SW 1271 (cell line): ENCODE measurements around the gene HK2.
"Not testable (repeated sequence)": the region's sequence is repeated elsewhere in the genome, so short reads cannot be mapped to it uniquely, and the experiment has no call there.

Experiments used
- DNase-seq, 2 experiments: peaks; one replicate each; lab custom pipeline; 2025; lab: John Stamatoyannopoulos, UW

HK2 gene

GRCh38 chr2:74877376-74877775, 43.4 kb downstream of the HK2 start:
- no peak for DNase-seq

DNA sequence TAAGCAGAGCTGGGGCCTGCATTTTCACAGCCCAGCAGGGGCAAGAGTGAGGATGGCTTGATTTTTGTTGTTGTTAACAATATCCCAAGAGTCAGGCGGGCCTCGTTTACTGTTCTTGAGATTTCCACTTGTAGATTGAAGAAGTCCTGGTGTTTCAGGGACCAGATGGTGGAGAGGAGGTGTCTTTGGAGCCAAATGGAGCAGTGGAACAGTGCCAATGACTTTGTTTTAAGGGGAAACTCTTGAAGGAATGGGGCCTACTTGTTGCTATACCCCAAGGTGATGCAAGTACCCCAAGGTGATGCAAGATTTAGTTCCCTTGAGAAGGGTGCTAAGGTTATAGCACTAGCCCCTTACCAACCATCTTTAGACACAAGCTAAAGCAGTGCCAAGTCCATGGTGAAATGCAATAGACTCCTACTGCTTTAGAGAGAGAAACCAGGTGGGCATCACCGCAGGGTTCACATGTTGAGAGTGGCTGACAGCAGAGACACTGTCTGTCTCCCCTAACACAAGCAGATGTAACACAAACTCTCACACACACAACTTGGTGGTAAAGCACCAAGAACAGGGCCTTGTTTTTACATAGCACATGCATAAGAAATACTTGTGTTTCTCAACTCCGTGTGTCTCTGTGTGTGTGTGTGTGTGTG, 44.0 kb downstream of the HK2 start:
- no peak for DNase-seq

DNA sequence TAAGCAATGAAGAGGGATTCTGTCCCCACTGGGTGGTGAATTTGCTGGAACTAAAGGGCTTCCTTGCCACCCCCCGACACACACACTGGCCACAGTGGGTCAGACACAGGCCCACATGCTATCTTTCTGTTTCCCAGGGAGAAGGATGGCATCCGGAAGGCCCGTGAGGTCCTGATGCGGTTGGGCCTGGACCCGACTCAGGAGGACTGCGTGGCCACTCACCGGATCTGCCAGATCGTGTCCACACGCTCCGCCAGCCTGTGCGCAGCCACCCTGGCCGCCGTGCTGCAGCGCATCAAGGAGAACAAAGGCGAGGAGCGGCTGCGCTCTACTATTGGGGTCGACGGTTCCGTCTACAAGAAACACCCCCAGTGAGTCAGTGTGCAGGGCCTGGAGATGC, 44.6 kb downstream of the HK2 start:
- DNase-seq, result no peak

DNA sequence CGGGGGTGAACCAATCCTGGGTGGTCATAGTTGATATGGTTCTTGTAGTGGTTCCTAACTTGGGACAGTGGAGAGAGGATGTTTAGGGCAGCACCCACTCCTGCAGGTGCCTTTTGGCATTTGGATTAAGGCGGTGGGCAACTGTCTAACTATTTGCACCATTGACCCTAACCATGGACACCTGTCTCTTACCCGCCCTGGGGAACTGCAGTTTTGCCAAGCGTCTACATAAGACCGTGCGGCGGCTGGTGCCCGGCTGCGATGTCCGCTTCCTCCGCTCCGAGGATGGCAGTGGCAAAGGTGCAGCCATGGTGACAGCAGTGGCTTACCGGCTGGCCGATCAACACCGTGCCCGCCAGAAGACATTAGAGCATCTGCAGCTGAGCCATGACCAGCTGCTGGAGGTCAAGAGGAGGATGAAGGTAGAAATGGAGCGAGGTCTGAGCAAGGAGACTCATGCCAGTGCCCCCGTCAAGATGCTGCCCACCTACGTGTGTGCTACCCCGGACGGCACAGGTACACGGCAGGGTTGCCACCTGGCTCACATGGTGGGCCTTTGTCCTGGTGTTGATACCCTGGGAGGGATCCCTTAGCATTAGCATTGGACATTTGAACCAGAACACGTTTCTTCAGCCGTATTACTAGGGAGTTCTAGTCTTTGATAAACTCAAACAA, 46.3 kb downstream of the HK2 start:
- no peak for DNase-seq

DNA sequence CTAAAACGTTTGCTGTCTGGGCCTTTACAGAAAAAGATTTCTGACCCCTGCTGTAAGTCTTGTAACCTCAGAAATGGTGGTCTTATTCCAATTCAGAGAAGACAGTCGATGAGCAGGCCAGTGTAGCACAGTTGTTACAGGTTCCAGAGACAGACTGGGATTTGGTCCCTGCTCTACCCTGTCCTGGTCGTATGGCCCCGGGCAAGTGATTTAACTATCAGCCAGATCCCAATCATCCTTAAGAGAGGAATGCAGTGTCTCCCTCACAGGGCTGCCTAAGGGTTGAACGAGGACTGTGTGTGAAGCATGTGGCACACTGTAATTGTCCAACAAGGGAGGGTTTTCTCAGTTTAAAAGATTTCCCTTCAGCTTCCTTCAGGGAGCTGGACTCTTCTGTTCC, 47.2 kb downstream of the HK2 start:
- no peak for DNase-seq

GRCh38 chr2:74881626-74882298, 47.8 kb downstream of the HK2 start:
- DNase-seq, result no peak

DNA sequence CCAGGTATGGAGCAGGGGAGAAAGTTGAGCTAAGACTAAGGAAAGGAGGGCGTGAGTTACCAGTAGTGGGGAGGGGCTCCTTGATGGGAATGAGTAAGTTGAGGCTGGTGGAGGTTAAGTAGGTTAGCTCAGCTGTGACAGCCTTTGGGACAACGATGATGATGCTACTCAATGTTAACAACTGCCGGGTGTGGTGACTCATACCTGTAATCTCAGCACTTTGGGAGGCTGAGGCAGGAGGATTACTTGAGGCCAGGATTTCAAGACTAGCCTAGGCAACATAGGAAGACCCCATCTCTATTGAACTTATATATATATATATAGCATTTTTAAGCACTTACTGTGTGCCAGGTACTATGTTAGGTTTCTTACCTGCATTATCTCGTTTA, 48.4 kb downstream of the HK2 start:
- no peak for DNase-seq

GRCh38 chr2:74883011-74883410, 49.1 kb downstream of the HK2 start:
- no peak for DNase-seq

- no peak for DNase-seq
Observed at GRCh38 chr2:74884118-74884762, 50.3 kb downstream of the HK2 start.

GRCh38 chr2:74884866-74885265, 50.9 kb downstream of the HK2 start:
- DNase-seq, result no peak

DNA sequence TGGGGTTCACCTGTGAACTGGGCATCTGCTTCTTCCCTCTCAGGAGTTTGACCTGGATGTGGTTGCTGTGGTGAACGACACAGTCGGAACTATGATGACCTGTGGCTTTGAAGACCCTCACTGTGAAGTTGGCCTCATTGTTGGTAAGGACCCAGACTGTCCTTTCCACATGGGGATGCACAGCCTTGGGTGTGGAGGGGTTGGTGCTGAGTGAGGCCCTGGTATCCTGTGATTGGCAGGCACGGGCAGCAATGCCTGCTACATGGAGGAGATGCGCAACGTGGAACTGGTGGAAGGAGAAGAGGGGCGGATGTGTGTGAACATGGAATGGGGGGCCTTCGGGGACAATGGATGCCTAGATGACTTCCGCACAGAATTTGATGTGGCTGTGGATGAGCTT, 52.3 kb downstream of the HK2 start:
- no peak for DNase-seq

GRCh38 chr2:74886811-74887210, 52.9 kb downstream of the HK2 start:
- DNase-seq, result no peak

DNA sequence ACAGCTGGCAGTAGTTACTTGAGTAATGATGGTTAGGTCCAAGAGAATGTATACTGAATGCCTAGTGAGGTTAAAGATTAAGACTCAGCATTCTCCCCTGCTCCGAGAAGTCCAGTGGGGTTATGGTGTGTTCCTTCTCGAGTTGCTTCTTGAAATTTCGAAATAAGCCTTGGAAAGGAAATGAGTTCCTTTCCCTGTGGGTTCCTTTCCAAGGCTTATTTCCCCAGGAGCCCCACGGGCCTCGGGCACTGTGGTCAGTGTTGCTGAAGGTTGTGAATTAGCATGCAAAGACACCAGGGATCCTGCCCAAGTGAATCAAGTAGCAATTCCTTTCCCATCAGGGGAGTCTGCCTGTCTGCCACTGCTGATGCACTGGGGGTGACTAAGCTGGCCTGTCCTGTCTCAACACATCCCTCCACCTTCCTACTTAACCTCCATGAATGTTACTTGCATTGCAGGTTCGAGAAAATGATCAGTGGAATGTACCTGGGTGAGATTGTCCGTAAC, 53.6 kb downstream of the HK2 start:
- no peak for DNase-seq

- DNase-seq, result no peak
Observed at GRCh38 chr2:74887960-74888700, 54.2 kb downstream of the HK2 start.

- no peak for DNase-seq
Observed at GRCh38 chr2:74889159-74889558, 55.2 kb downstream of the HK2 start.

DNA sequence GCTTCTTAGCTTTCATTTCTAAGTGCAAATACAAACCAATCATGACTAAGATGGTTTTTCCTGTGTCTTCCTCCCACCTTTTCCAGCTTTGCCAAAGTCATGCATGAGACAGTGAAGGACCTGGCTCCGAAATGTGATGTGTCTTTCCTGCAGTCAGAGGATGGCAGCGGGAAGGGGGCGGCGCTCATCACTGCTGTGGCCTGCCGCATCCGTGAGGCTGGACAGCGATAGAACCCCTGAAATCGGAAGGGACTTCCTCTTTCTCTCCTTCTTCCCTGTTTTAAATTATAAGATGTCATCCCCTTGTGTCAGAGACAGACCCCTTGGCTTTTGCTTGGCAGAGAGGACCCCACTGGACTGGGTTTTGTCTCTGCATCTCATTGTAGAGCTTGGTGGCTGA, 56.8 kb downstream of the HK2 start:
- DNase-seq, result no peak

DNA sequence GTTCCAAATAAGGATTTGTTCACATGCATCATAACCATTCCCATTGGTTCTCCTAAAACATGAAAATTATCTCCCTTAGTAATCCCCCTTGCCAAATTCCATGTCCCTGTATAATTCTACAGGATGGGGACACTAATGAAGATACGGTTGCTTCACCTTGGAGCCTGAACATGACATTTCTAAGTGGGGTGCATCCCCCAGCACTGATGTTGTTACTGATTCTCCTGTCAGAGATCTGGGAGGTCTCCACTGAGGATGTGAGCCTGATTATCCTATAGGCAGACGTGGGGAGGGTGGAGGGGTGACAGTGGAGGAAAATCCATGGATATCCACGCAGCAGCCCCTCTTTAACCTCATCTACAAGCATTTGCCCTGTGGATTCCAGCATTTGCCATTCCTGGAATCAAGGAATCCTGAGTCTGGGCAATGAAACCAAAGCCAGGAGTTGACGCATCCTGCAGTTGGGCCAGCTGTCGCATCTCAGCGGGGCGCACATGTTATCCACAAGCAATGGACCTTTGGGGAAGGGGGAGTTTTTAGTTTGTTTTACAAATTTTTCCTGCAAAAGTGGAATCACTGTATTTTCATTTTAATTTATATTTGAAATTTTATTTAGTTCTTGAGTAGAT, 57.3 kb downstream of the HK2 start:
- no peak for DNase-seq

DNA sequence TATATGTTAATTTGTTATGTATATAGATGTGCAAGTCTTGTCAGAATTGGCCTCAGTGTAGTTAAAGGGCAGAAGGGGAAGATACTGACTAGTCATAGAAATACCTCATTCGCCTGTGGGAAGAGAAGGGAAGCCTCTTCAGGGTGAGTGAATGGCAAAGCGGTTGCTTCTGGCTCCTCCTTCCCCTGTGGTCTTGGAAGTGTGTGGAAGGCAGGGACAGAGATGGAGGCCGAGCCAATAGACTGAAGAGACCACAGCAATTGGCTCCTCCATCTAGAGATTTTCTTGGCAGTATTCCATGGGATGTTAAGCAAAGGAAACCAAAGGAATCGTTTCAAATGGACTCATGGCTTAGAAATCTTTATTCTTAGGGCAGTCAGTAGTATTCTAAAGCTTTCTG, 57.9 kb downstream of the HK2 start:
- not testable (repeated sequence) for DNase-seq

- no peak for DNase-seq
Observed at GRCh38 chr2:74892609-74893008, 58.7 kb downstream of the HK2 start.

- peak; percentile 13 to 58 for DNase-seq
Observed at GRCh38 chr2:74893332-74893731, 59.4 kb downstream of the HK2 start.

- no peak for DNase-seq
Observed at GRCh38 chr2:74894272-74894981, 60.5 kb downstream of the HK2 start.
